Prostate gland (tissue), 2 donors: Measurements from ENCODE around the gene CCDC47. TPM values are rescaled to one million over a fixed set of nuclear protein-coding genes. Genes with fewer than 3 reads are reported as not detected.

Experiments used
- DNase-seq: peaks from one replicate; pipeline ENCODE4 v3.0.0-alpha.2; 2019; ENCODE audit warnings: low spot score
- H3K27ac ChIP-seq, 2 donors: fragments of 200-600 bp; sonication (generic); 2 replicates each; pipeline ENCODE4 v1.5.1; 2017 to 2019
- H3K27me3 ChIP-seq: fragments of 200-600 bp; sonication (generic); replicated peaks from 2 replicates; pipeline ENCODE4 v1.5.1; 2019; ENCODE audit not compliant: insufficient read depth
- H3K36me3 ChIP-seq, 2 donors: fragments of 200-600 bp; sonication (generic); 1 replicate in 1 of 2; 2 replicates in 1 of 2; pipeline versions ENCODE4 v1.5.1 to v1.8.1; 2017 to 2019
- H3K4me1 ChIP-seq: fragments of 200-600 bp; sonication (generic); replicated peaks from 2 replicates; pipeline ENCODE4 v1.5.1; 2019
- H3K4me3 ChIP-seq, 2 donors: fragments of 200-600 bp; sonication (generic); 2 replicates each; pipeline ENCODE4 v1.5.1; 2017 to 2019
- H3K9me3 ChIP-seq: fragments of 200-600 bp; sonication (generic); 2 replicates; pipeline ENCODE4 v1.5.1; 2017
- POLR2A ChIP-seq: fragments of 450-650 bp; IDR thresholded peaks from one replicate; pipeline ENCODE4 v1.6.1; 2016; ENCODE audit warnings: antibody characterized with exemption, mild to moderate bottlenecking
- POLR2AphosphoS5 ChIP-seq: sonication (generic); formaldehyde crosslinking; IDR thresholded peaks from one replicate; pipeline ENCODE4 v1.6.1; 2017; ENCODE audit warnings: antibody characterized with exemption
- WGBS: methylation state at CpG from one replicate; pipeline ENCODE4 v1.1.5; 2018; 5-methylcytosine and 5-hydroxymethylcytosine counted together
- intact Hi-C: fragments of 100-400 bp; cut with DNase I; formaldehyde crosslinking; loops from one replicate; pipeline ENCODE4 v1.14.2; 2022
- total RNA-seq, 2 donors: library from RNA; depleted of rRNA; stranded (reverse); fragments of >200 nt; gene quantifications; one replicate each; pipeline ENCODE4 v1.1.0, GENCODE V29; 2016
- TF ChIP-seq, protein P1 (sequence below), 4 experiments: fragments of 200-600 bp in 2 of 4; fragments of 450-650 bp in 2 of 4; sonication (generic) in 2 of 4; IDR thresholded peaks; 1 replicate in 3 of 4; 2 replicates in 1 of 4; pipeline ENCODE4 v1.5.1; 2016 to 2019; ENCODE audit warnings: antibody characterized with exemption in 4 of 4, mild to moderate bottlenecking in 2 of 4, moderate library complexity in 2 of 4

Gene CCDC47
- total RNA-seq, 2 donors from 2014 or later: 50.3 to 90.8 TPM

DNA sequence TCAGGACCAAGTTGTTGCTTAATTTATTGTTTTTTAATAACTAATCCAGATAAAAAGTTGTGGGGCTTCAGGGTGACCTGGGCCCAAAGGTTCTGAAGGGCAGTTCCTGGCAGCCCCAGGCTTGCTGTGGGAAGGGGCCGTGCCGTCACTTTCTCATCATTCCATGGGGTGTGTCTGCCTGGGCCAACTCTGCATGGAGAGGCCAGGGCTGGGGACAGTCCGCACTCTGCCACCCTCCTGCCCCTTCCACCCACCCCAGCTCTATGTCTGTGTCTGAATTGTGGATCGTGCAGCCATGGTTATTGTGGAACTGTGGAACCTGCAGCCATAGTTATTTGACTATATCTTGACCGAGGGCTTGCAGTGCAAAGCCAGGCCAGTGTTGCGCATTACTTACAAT is 77.5 kb downstream of the CCDC47 start:
- H3K36me3 ChIP-seq: peaks cover 14 to 30% of the 10 kb centered on the region in 2 donors
- H3K9me3 ChIP-seq: no peaks in the 10 kb centered on the region
- H3K27ac ChIP-seq: no peak overlapping the region
- WGBS: 81% methylated on average over 6 of the region's 6 CpGs
- no peaks in the 10 kb centered on the region for H3K4me1 ChIP-seq
- TF ChIP-seq POLR2A (no peak), POLR2AphosphoS5 (no peak)
- TF ChIP-seq, protein P1, sequence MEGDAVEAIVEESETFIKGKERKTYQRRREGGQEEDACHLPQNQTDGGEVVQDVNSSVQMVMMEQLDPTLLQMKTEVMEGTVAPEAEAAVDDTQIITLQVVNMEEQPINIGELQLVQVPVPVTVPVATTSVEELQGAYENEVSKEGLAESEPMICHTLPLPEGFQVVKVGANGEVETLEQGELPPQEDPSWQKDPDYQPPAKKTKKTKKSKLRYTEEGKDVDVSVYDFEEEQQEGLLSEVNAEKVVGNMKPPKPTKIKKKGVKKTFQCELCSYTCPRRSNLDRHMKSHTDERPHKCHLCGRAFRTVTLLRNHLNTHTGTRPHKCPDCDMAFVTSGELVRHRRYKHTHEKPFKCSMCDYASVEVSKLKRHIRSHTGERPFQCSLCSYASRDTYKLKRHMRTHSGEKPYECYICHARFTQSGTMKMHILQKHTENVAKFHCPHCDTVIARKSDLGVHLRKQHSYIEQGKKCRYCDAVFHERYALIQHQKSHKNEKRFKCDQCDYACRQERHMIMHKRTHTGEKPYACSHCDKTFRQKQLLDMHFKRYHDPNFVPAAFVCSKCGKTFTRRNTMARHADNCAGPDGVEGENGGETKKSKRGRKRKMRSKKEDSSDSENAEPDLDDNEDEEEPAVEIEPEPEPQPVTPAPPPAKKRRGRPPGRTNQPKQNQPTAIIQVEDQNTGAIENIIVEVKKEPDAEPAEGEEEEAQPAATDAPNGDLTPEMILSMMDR (IDR thresholded peaks at IDR 0.05): no peak
- no peak overlapping the region for H3K4me3 ChIP-seq
- no peaks in the 10 kb centered on the region for H3K27me3 ChIP-seq
- no peak for DNase-seq
- intact Hi-C loops: loop anchor here (5.0 kb wide), 2 partner anchors 74 to 269 kb away; partner anchors contain the start of gene MAP3K3

Other genes with a start within 250 kb of the CCDC47 start
- gene DCAF7, start 223.1 kb downstream of the CCDC47 start, total RNA-seq: 10 to 100 TPM; 48.9 to 68.6 TPM
- 10 to 100 TPM; 12.8 to 17.4 TPM for gene TACO1, start 172.7 kb downstream of the CCDC47 start, total RNA-seq
- gene MAP3K3, start 151.2 kb downstream of the CCDC47 start, total RNA-seq: 10 to 100 TPM; 44.0 to 72.0 TPM
- 10 to 100 TPM; 29.9 to 51.9 TPM for gene LIMD2, start 73.5 kb downstream of the CCDC47 start, total RNA-seq
- 10 to 100 TPM; 15.7 to 37.1 TPM for gene STRADA, start 31.8 kb downstream of the CCDC47 start, total RNA-seq
- 100 to 1,000 TPM in 1 of 2 donors, 10 to 100 TPM in 1; 71.0 to 105 TPM for gene DDX42, start 573 bp upstream of the CCDC47 start, total RNA-seq
- gene PSMC5, start 53.8 kb upstream of the CCDC47 start, total RNA-seq: 100 to 1,000 TPM in 1 of 2 donors, 10 to 100 TPM in 1; 94.0 to 109 TPM
- gene FTSJ3, start 54.1 kb upstream of the CCDC47 start, total RNA-seq: 10 to 100 TPM; 29.4 to 46.6 TPM
- 100 to 1,000 TPM; 182 to 247 TPM for gene SMARCD2, start 69.1 kb upstream of the CCDC47 start, total RNA-seq
- not detected for gene CSH2, start 100.1 kb upstream of the CCDC47 start, total RNA-seq
- gene GH2, start 108.3 kb upstream of the CCDC47 start, total RNA-seq: not detected
- gene CSH1, start 123.0 kb upstream of the CCDC47 start, total RNA-seq: not detected
- under 1 TPM in 1 of 2 donors, not detected in 1; 0.34 TPM for gene CSHL1, start 137.7 kb upstream of the CCDC47 start, total RNA-seq
- not detected for gene GH1, start 145.2 kb upstream of the CCDC47 start, total RNA-seq
- gene CD79B, start 158.7 kb upstream of the CCDC47 start, total RNA-seq: 1 to 10 TPM; 1.6 to 2.2 TPM
- gene SCN4A, start 199.3 kb upstream of the CCDC47 start, total RNA-seq: under 1 TPM; 0.23 TPM
- under 1 TPM; 0.09 to 0.74 TPM for gene PRR29, start 224.8 kb upstream of the CCDC47 start, total RNA-seq
- 10 to 100 TPM in 1 of 2 donors, 1 to 10 TPM in 1; 7.3 to 12.6 TPM for gene ICAM2, start 247.0 kb upstream of the CCDC47 start, total RNA-seq